Renal cortical epithelial cell (primary cell): ENCODE measurements around the gene HS3ST3A1. TPM values are rescaled to one million over a fixed set of nuclear protein-coding genes. Genes with fewer than 3 reads are reported as not detected.

Experiments
- DNase-seq: peaks from one replicate; pipeline ENCODE4 v3.0.0-alpha.2; 2011; ENCODE audit warnings: low read depth
- total RNA-seq: library from RNA; depleted of rRNA; stranded (reverse); fragments of >200 nt; gene quantifications from 2 replicates; pipeline ENCODE4 v1.2.3, GENCODE V29; 2014

The HS3ST3A1 gene
- total RNA-seq, 1 donor from 2014 or later: 8.6 TPM

GRCh38 chr17:13491916-13492736 lies 109.6 kb downstream of the HS3ST3A1 start:
- peak; percentile 28 for DNase-seq

- no peak for DNase-seq
These were observed 110.2 kb downstream of the HS3ST3A1 start for GRCh38 chr17:13491491-13491890.

GRCh38 chr17:13490906-13491482 lies 110.7 kb downstream of the HS3ST3A1 start:
- no peak for DNase-seq

GRCh38 chr17:13490427-13490826 lies 111.3 kb downstream of the HS3ST3A1 start:
- DNase-seq: no peak

- DNase-seq: no peak
These were observed 116.4 kb downstream of the HS3ST3A1 start for GRCh38 chr17:13485327-13485726.

- no peak for DNase-seq
These were observed 117.7 kb downstream of the HS3ST3A1 start for GRCh38 chr17:13484020-13484419.

GRCh38 chr17:13480877-13481276 lies 120.9 kb downstream of the HS3ST3A1 start:
- DNase-seq: no peak

- no peak for DNase-seq
These were observed 123.4 kb downstream of the HS3ST3A1 start for GRCh38 chr17:13478326-13478830.

- DNase-seq: no peak
These were observed 124.5 kb downstream of the HS3ST3A1 start for GRCh38 chr17:13477180-13477611.

- no peak for DNase-seq
These were observed 125.0 kb downstream of the HS3ST3A1 start for GRCh38 chr17:13476720-13477119.

GRCh38 chr17:13475574-13476223 lies 126.0 kb downstream of the HS3ST3A1 start:
- no peak for DNase-seq

GRCh38 chr17:13474073-13474800 lies 127.5 kb downstream of the HS3ST3A1 start:
- no peak for DNase-seq

GRCh38 chr17:13465678-13466077 lies 136.1 kb downstream of the HS3ST3A1 start:
- DNase-seq: no peak

GRCh38 chr17:13462673-13463124 lies 139.0 kb downstream of the HS3ST3A1 start:
- DNase-seq: no peak

GRCh38 chr17:13462146-13462545 lies 139.6 kb downstream of the HS3ST3A1 start:
- no peak for DNase-seq

- no peak for DNase-seq
These were observed 141.3 kb downstream of the HS3ST3A1 start for GRCh38 chr17:13460261-13461000.

- DNase-seq: no peak
These were observed 143.9 kb downstream of the HS3ST3A1 start for GRCh38 chr17:13457783-13458182.
